ENCODE measurements around the gene DMXL1. TPM values are rescaled to one million over a fixed set of nuclear protein-coding genes. Genes with fewer than 3 reads are reported as not detected.

The DMXL1 gene
- total and polyA plus RNA-seq, 3 donors from 2014 or later = 16.0 to 93.3 (median 63.9) TPM

DNA sequence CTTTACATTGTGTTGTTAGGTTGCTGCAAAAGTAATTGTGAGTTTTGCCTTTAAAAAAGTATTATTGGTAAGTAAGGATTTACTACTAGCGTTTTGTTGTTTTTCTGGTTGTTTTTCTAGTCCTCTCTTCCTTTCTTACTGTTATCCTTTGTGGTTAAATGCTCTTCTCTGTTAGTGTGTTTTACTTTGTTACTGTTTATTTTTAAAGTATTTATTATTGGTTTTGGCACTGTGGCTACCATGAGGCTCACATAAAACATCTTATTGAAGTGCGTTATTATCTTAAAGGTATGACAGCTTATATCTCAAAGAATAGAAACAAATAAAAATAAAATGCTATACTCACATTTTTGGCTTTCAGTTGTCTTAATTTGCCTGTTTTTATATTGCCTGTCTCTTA is 17.6 kb downstream of the DMXL1 start:
- Histone ChIP-seq H3K9me3 (no peaks in the 10 kb centered on the region), H3K27ac (no peak overlapping the region), H3K27me3 (no peaks in the 10 kb centered on the region), H3K36me3 (ENCODE audit: low read depth, missing control alignments) (no peaks in the 10 kb centered on the region), H3K4me1 (no peaks in the 10 kb centered on the region), H3K4me3 (no peak overlapping the region)
- WGBS, 2 donors = 55% methylated on average over 2 of the region's 2 CpGs
- no peak for DNase-seq
- intact Hi-C loops (cut with DNase I; ENCODE audit: low total_unique reads) = no loop called here
- TF ChIP-seq, protein P1, sequence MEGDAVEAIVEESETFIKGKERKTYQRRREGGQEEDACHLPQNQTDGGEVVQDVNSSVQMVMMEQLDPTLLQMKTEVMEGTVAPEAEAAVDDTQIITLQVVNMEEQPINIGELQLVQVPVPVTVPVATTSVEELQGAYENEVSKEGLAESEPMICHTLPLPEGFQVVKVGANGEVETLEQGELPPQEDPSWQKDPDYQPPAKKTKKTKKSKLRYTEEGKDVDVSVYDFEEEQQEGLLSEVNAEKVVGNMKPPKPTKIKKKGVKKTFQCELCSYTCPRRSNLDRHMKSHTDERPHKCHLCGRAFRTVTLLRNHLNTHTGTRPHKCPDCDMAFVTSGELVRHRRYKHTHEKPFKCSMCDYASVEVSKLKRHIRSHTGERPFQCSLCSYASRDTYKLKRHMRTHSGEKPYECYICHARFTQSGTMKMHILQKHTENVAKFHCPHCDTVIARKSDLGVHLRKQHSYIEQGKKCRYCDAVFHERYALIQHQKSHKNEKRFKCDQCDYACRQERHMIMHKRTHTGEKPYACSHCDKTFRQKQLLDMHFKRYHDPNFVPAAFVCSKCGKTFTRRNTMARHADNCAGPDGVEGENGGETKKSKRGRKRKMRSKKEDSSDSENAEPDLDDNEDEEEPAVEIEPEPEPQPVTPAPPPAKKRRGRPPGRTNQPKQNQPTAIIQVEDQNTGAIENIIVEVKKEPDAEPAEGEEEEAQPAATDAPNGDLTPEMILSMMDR (IDR thresholded peaks at IDR 0.05) = no peak
- TF ChIP-seq POLR2A (IDR thresholded peaks at IDR 0.05) = no peak

DNA sequence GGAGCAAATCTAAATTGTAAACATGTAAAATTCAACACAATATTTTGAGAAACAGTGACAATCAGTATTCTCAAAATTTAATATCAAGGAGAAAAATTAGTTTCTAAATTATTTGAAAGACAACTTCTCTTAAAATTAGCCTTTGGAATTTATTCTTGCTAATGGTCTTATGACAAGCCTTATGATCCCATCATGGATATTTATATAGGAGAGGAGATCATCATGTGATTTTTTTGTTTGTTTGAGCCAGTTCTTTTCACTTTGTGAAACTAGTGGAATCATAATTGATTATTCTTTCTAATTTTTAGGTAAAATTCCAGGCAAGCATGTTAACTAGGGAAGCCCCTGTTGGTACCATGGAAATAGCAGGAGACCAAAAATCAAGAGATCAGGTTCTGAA is 24.7 kb downstream of the DMXL1 start:
- intact Hi-C loops (cut with DNase I; ENCODE audit: low total_unique reads) = no loop called here
- TF ChIP-seq POLR2A (IDR thresholded peaks at IDR 0.05) = no peak
- TF ChIP-seq, protein P1 (IDR thresholded peaks at IDR 0.05) = no peak

DNA sequence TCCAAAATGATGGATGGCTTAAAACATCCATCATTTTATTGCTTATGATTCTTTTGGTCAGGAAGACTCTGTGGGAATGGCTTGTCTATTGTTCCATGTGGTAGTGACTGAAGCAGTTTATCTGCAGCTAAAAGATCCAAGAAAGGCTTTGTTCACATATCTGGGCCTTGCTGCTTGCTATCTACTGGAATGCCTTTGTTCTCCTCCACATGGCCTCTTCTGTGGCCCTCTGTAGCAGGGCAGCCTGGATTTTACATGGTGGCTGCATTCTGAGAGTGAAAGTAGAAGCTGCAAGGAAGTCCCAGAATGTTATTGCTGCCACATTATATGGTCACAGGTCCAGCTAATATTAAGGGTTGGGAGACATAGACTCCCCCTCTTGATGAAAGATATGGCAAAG is 35.1 kb downstream of the DMXL1 start:
- TF ChIP-seq POLR2A (IDR thresholded peaks at IDR 0.05) = no peak
- TF ChIP-seq, protein P1 (IDR thresholded peaks at IDR 0.05) = no peak
- peak; percentile 17 for DNase-seq
- Histone ChIP-seq H3K27me3 (no peaks in the 10 kb centered on the region), H3K9me3 (no peaks in the 10 kb centered on the region), H3K36me3 (ENCODE audit: low read depth, missing control alignments) (no peaks in the 10 kb centered on the region), H3K4me1 (no peaks in the 10 kb centered on the region), H3K4me3 (no peak overlapping the region), H3K27ac (no peak overlapping the region)
- intact Hi-C loops (cut with DNase I; ENCODE audit: low total_unique reads) = no loop called here

More for the DNA sequence above, 24.7 kb downstream of the DMXL1 start:
- no peaks in the 10 kb centered on the region for H3K9me3 ChIP-seq
- no peak overlapping the region for H3K4me3 ChIP-seq
- no peak overlapping the region for H3K27ac ChIP-seq
- H3K27me3 ChIP-seq = no peaks in the 10 kb centered on the region
- H3K4me1 ChIP-seq = no peaks in the 10 kb centered on the region
- H3K36me3 ChIP-seq (ENCODE audit: low read depth, missing control alignments) = no peaks in the 10 kb centered on the region
- DNase-seq = no peak

DNA sequence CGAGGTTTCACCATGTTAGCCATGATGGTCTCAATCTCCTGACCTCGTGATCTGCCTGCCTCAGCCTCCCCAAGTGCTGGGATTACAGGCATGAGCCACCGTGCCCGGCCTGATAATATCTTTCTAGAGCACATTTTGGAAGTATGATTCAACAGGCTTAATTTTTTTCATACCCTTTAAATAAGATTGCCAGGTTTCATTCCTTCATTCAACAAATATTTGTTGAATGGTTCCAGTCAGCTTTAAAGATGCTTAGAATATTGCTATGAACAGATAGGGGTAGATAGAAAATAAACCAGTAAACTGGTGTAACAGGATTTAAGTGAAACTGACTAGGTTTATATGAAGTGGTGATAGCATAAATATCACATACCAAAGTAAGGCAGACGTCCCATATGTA is 41.3 kb downstream of the DMXL1 start:
- H3K36me3 ChIP-seq (ENCODE audit: low read depth, missing control alignments) = no peaks in the 10 kb centered on the region
- no peak for DNase-seq
- no peak overlapping the region for H3K27ac ChIP-seq
- TF ChIP-seq POLR2A (IDR thresholded peaks at IDR 0.05) = no peak
- TF ChIP-seq, protein P1 (IDR thresholded peaks at IDR 0.05) = no peak
- no peaks in the 10 kb centered on the region for H3K27me3 ChIP-seq
- WGBS, 2 donors = 89 to 94% methylated on average over 5 of the region's 5 CpGs
- no peaks in the 10 kb centered on the region for H3K4me1 ChIP-seq
- intact Hi-C loops (cut with DNase I; ENCODE audit: low total_unique reads) = no loop called here
- H3K4me3 ChIP-seq = no peak overlapping the region
- no peaks in the 10 kb centered on the region for H3K9me3 ChIP-seq

DNA sequence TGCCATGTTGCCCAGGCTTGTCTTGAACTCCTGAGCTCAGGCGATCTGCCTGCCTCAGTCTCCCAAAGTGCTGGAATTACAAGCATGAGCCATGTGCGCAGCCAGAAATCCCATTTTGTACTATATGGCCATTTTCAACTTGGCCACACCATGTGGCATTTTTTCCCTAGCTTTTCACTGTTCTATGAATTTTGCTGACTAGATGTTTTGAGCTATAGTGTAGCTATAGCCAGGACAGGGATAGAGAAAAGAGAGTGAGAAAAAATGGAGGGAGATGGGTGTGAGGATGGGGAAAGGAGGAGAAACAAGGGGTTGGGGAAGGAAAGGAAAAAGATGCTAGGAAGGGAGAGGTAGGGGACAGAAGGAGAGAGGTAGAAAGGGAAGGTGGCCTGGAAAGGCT is 46.4 kb downstream of the DMXL1 start:
- H3K36me3 ChIP-seq (ENCODE audit: low read depth, missing control alignments) = no peaks in the 10 kb centered on the region
- H3K4me1 ChIP-seq = no peaks in the 10 kb centered on the region
- H3K9me3 ChIP-seq = no peaks in the 10 kb centered on the region
- 95 to 98% methylated on average over 2 of the region's 2 CpGs for WGBS, 2 donors
- no peak overlapping the region for H3K4me3 ChIP-seq
- H3K27ac ChIP-seq = no peak overlapping the region
- no peak for DNase-seq
- intact Hi-C loops (cut with DNase I; ENCODE audit: low total_unique reads) = no loop called here
- H3K27me3 ChIP-seq = no peaks in the 10 kb centered on the region
- TF ChIP-seq POLR2A (IDR thresholded peaks at IDR 0.05) = no peak
- TF ChIP-seq, protein P1 (IDR thresholded peaks at IDR 0.05) = no peak
